GM23248 (cell line): ENCODE data around the gene C1RL. TPM values are rescaled to one million over a fixed set of nuclear protein-coding genes. Genes with fewer than 3 reads are reported as not detected.
"Not testable (repeated sequence)": the region's sequence is repeated elsewhere in the genome, so short reads cannot be mapped to it uniquely, and the experiment has no call there.

Experiments
- DNase-seq: peaks from one replicate; pipeline ENCODE4 v3.0.0-alpha.2; 2015
- H2AFZ ChIP-seq: fragments of 200-600 bp; sonication (generic); 2 replicates; pipeline ENCODE4 v1.6.1; 2016; ENCODE audit warnings: antibody characterized with exemption
- H3F3A ChIP-seq: fragments of 200-600 bp; sonication (generic); 2 replicates; pipeline ENCODE4 v1.6.1; 2016; ENCODE audit warnings: mild to moderate bottlenecking, antibody characterized with exemption, mixed run types; ENCODE audit not compliant: insufficient read depth
- H3K27ac ChIP-seq: fragments of 200-600 bp; sonication (generic); 2 replicates; pipeline ENCODE4 v1.5.1; 2016; ENCODE audit warnings: mild to moderate bottlenecking
- H3K27me3 ChIP-seq: fragments of 200-600 bp; sonication (generic); replicated peaks from 2 replicates; pipeline ENCODE4 v1.6.1; 2016; ENCODE audit warnings: mild to moderate bottlenecking; ENCODE audit not compliant: insufficient read depth
- H3K36me3 ChIP-seq: fragments of 200-600 bp; sonication (generic); 2 replicates; pipeline ENCODE4 v1.6.1; 2016; ENCODE audit warnings: low read depth, mild to moderate bottlenecking
- H3K4me1 ChIP-seq: fragments of 200-600 bp; sonication (generic); 2 replicates; pipeline ENCODE4 v1.6.1; 2016; ENCODE audit warnings: mild to moderate bottlenecking; ENCODE audit not compliant: insufficient read depth
- H3K4me2 ChIP-seq: fragments of 200-600 bp; sonication (generic); one replicate; pipeline ENCODE4 v1.6.1; 2016; ENCODE audit warnings: mild to moderate bottlenecking; ENCODE audit not compliant: unreplicated experiment
- H3K4me3 ChIP-seq: fragments of 200-600 bp; sonication (generic); 2 replicates; pipeline ENCODE4 v1.5.1; 2016; ENCODE audit warnings: mild to moderate bottlenecking
- H3K79me2 ChIP-seq: fragments of 200-600 bp; sonication (generic); 2 replicates; pipeline ENCODE4 v1.6.1; 2016; ENCODE audit warnings: mild to moderate bottlenecking; ENCODE audit not compliant: insufficient read depth
- H3K9ac ChIP-seq: fragments of 200-600 bp; sonication (generic); 2 replicates; pipeline ENCODE4 v1.6.1; 2016; ENCODE audit warnings: mild to moderate bottlenecking
- H3K9me2 ChIP-seq: fragments of 200-600 bp; sonication (generic); 2 replicates; pipeline ENCODE4 v1.6.1; 2016; ENCODE audit warnings: mixed run types, mild to moderate bottlenecking, moderate library complexity; ENCODE audit not compliant: insufficient read depth
- H3K9me3 ChIP-seq: fragments of 200-600 bp; sonication (generic); one replicate; pipeline ENCODE4 v1.6.1; 2017; ENCODE audit warnings: low read depth
- H4K20me1 ChIP-seq: fragments of 200-600 bp; sonication (generic); 2 replicates; pipeline ENCODE4 v1.6.0; 2016; ENCODE audit not compliant: insufficient read depth
- EZH2 ChIP-seq: fragments of 200-600 bp; sonication (generic); IDR thresholded peaks from 2 replicates; pipeline ENCODE4 v1.6.1; 2018; ENCODE audit warnings: antibody characterized with exemption, mild to moderate bottlenecking; ENCODE audit not compliant: insufficient read depth, poor library complexity, severe bottlenecking
- EZH2phosphoT487 ChIP-seq: fragments of 200-600 bp; sonication (generic); IDR thresholded peaks from 2 replicates; pipeline ENCODE4 v1.6.1; 2018; ENCODE audit warnings: antibody characterized with exemption, moderate library complexity, mild to moderate bottlenecking, low read depth; ENCODE audit not compliant: insufficient read depth
- WGBS, 2 experiments: methylation state at CpG; one replicate each; pipeline ENCODE4 v1.1.6; 2015 to 2017; ENCODE audit warnings: low lambda C conversion rate in 2 of 2, low coverage in 1 of 2; ENCODE audit errors: missing lambda C conversion rate in 2 of 2; 5-methylcytosine and 5-hydroxymethylcytosine counted together
- in situ Hi-C: fragments of 300-500 bp; cut with MboI; formaldehyde crosslinking; loops from 2 replicates; pipeline ENCODE4 v1.15.0; 2020
- polyA plus RNA-seq: library from polyadenylated mRNA; unstranded; fragments of >200 nt; fragmentation: Nextera tagmentation; extraction: Ambion mirVana; gene quantifications from 2 replicates; pipeline ENCODE4 v1.2.1, GENCODE V29; 2016
- total RNA-seq: library from RNA; depleted of rRNA; stranded (reverse); fragments of >200 nt; shearing (Covaris generic); gene quantifications from 2 replicates; pipeline ENCODE4 v1.2.3, GENCODE V29; 2014

C1RL gene
- total and polyA plus RNA-seq, 2 experiments from 2014 or later = 14.3 to 22.2 TPM

- no peaks in the 10 kb centered on the region for H3K9me3 ChIP-seq
- in situ Hi-C loops = no loop called here
- H3K36me3 ChIP-seq = peaks cover 2% of the 10 kb centered on the region; the same call in 1 of the 2 replicates
- DNase-seq = peak; percentile 89
- no peak for TF ChIP-seq EZH2phosphoT487
- TF ChIP-seq EZH2 = no peak
- no peaks in the 10 kb centered on the region for H3F3A ChIP-seq
- peak overlapping the region; percentile 99 for H3K9ac ChIP-seq
- peak overlapping the region; percentile 99 for H3K4me3 ChIP-seq
- H3K4me2 ChIP-seq = peak overlapping the region; percentile 97
- H4K20me1 ChIP-seq = no peaks in the 10 kb centered on the region
- no peaks in the 10 kb centered on the region for H3K9me2 ChIP-seq
- H3K4me1 ChIP-seq = peaks cover 11% of the 10 kb centered on the region
- no peaks in the 10 kb centered on the region for H3K27me3 ChIP-seq
- H3K79me2 ChIP-seq = peaks cover 48% of the 10 kb centered on the region
- peak overlapping the region; percentile 96 for H3K27ac ChIP-seq
- WGBS, 2 experiments = 2% methylated on average over 25 to 29 of the region's 30 CpGs
- peak overlapping the region; percentile 82 for H2AFZ ChIP-seq
Measured at GRCh38 chr12:7108003-7108795, 815 bp downstream of the C1RL start.

- Histone ChIP-seq H3K27ac (peak overlapping the region; percentile 96), H3K27me3 (no peaks in the 10 kb centered on the region), H3K4me3 (peak overlapping the region; percentile 99), H3K4me1 (peaks cover 11% of the 10 kb centered on the region), H3K9me3 (no peaks in the 10 kb centered on the region), H3K9me2 (no peaks in the 10 kb centered on the region), H3K4me2 (peak overlapping the region; percentile 97), H3K79me2 (peaks cover 48% of the 10 kb centered on the region), H2AFZ (peak overlapping the region; percentile 82), H3K9ac (peak overlapping the region; percentile 99), H3K36me3 (peaks cover 2% of the 10 kb centered on the region; the same call in 1 of the 2 replicates), H3F3A (no peaks in the 10 kb centered on the region), H4K20me1 (no peaks in the 10 kb centered on the region)
- TF ChIP-seq EZH2 (no peak), EZH2phosphoT487 (no peak)
- peak; percentile 40 for DNase-seq
- 21 to 25% methylated on average over 3 of the region's 3 CpGs for WGBS, 2 experiments
- in situ Hi-C loops = no loop called here
Measured at GRCh38 chr12:7107636-7108002, 1.4 kb downstream of the C1RL start.

- H3K4me2 ChIP-seq = peak overlapping the region; percentile 97
- in situ Hi-C loops, H3K27me3 ChIP-seq, H3F3A ChIP-seq, H3K9me2 ChIP-seq, H3K4me3 ChIP-seq, H3K36me3 ChIP-seq, H4K20me1 ChIP-seq, DNase-seq, H2AFZ ChIP-seq, H3K9ac ChIP-seq, H3K27ac ChIP-seq, H3K9me3 ChIP-seq: not testable (repeated sequence)
- H3K79me2 ChIP-seq = peaks cover 48% of the 10 kb centered on the region
- WGBS, 2 experiments = 95% methylated on average over 5 of the region's 5 CpGs
- peaks cover 11% of the 10 kb centered on the region for H3K4me1 ChIP-seq
Measured at GRCh38 chr12:7107181-7107580, 1.8 kb downstream of the C1RL start.

- H2AFZ ChIP-seq = no peak overlapping the region
- 89 to 92% methylated on average over 1 of the region's 1 CpG for WGBS, 2 experiments
- H3K4me3 ChIP-seq = no peak overlapping the region
- H3K36me3 ChIP-seq = peaks cover 2% of the 10 kb centered on the region; the same call in 1 of the 2 replicates
- in situ Hi-C loops = no loop called here
- no peaks in the 10 kb centered on the region for H3K9me3 ChIP-seq
- H4K20me1 ChIP-seq = no peaks in the 10 kb centered on the region
- peak overlapping the region; percentile 97 for H3K4me2 ChIP-seq
- peaks cover 11% of the 10 kb centered on the region for H3K4me1 ChIP-seq
- no peaks in the 10 kb centered on the region for H3K27me3 ChIP-seq
- no peak overlapping the region for H3K9ac ChIP-seq
- H3F3A ChIP-seq = no peaks in the 10 kb centered on the region
- DNase-seq = no peak
- TF ChIP-seq EZH2phosphoT487 (no peak), EZH2 (no peak)
- no peak overlapping the region for H3K27ac ChIP-seq
- peaks cover 48% of the 10 kb centered on the region for H3K79me2 ChIP-seq
- H3K9me2 ChIP-seq = no peaks in the 10 kb centered on the region
Measured at GRCh38 chr12:7106082-7106481, 2.9 kb downstream of the C1RL start.
